ENCODE data around the gene DDX20.
A peak's percentile ranks its signal among the peaks of the same experiment; 100 is the strongest.

The DDX20 gene

GRCh38 chr1:111747947-111748346, 7.8 kb upstream of the DDX20 start:
- no peak for DNase-seq (ENCODE audit: low spot score)

- no peak for DNase-seq (ENCODE audit: low spot score)
Measured at GRCh38 chr1:111749628-111750027, 6.1 kb upstream of the DDX20 start.

GRCh38 chr1:111750856-111751255, 4.8 kb upstream of the DDX20 start:
- DNase-seq (ENCODE audit: low spot score) = no peak

GRCh38 chr1:111751906-111752575, 3.7 kb upstream of the DDX20 start:
- no peak for DNase-seq (ENCODE audit: low spot score)

- no peak for DNase-seq (ENCODE audit: low spot score)
Measured at GRCh38 chr1:111754984-111755330, 744 bp upstream of the DDX20 start.

GRCh38 chr1:111756124-111756513, 418 bp downstream of the DDX20 start:
- no peak for DNase-seq (ENCODE audit: low spot score)

- DNase-seq (ENCODE audit: low spot score) = no peak
Measured at GRCh38 chr1:111758373-111758772, 2.7 kb downstream of the DDX20 start.

GRCh38 chr1:111761717-111762116, 6.0 kb downstream of the DDX20 start:
- DNase-seq (ENCODE audit: low spot score) = no peak

- no peak for DNase-seq (ENCODE audit: low spot score)
Measured at GRCh38 chr1:111762332-111762731, 6.6 kb downstream of the DDX20 start.

- DNase-seq (ENCODE audit: low spot score) = no peak
Measured at GRCh38 chr1:111768023-111768422, 12.3 kb downstream of the DDX20 start.

GRCh38 chr1:111768625-111769024, 12.9 kb downstream of the DDX20 start:
- DNase-seq (ENCODE audit: low spot score) = no peak

- peak; percentile 45 for DNase-seq (ENCODE audit: low spot score)
Measured at GRCh38 chr1:111769517-111770146, 13.9 kb downstream of the DDX20 start.

- DNase-seq (ENCODE audit: low spot score) = no peak
Measured at GRCh38 chr1:111770916-111771315, 15.2 kb downstream of the DDX20 start.

- no peak for DNase-seq (ENCODE audit: low spot score)
Measured at GRCh38 chr1:111775966-111776365, 20.3 kb downstream of the DDX20 start.

GRCh38 chr1:111776391-111776790, 20.7 kb downstream of the DDX20 start:
- no peak for DNase-seq (ENCODE audit: low spot score)

GRCh38 chr1:111776861-111777260, 21.2 kb downstream of the DDX20 start:
- DNase-seq (ENCODE audit: low spot score) = no peak

- no peak for DNase-seq (ENCODE audit: low spot score)
Measured at GRCh38 chr1:111777301-111777700, 21.6 kb downstream of the DDX20 start.

- DNase-seq (ENCODE audit: low spot score) = no peak
Measured at GRCh38 chr1:111778066-111778465, 22.4 kb downstream of the DDX20 start.

GRCh38 chr1:111778541-111779051, 22.9 kb downstream of the DDX20 start:
- no peak for DNase-seq (ENCODE audit: low spot score)

- DNase-seq (ENCODE audit: low spot score) = no peak
Measured at GRCh38 chr1:111779546-111779945, 23.8 kb downstream of the DDX20 start.

GRCh38 chr1:111784273-111784901, 28.7 kb downstream of the DDX20 start:
- no peak for DNase-seq (ENCODE audit: low spot score)

GRCh38 chr1:111786669-111787207, 31.0 kb downstream of the DDX20 start:
- DNase-seq (ENCODE audit: low spot score) = no peak

GRCh38 chr1:111789142-111789541, 33.4 kb downstream of the DDX20 start:
- no peak for DNase-seq (ENCODE audit: low spot score)

All from LoVo (cell line).